A549 (cell line): Measurements from ENCODE around the gene PARD6G. TPM values are rescaled to one million over a fixed set of nuclear protein-coding genes. Genes with fewer than 3 reads are reported as not detected.
"Not testable (repeated sequence)": the region's sequence is repeated elsewhere in the genome, so short reads cannot be mapped to it uniquely, and the experiment has no call there.

Experiments
- ATAC-seq, 2 experiments: fragments of 200-7000 bp in 1 of 2; fragments of >200 bp in 1 of 2; cut with Nextera tagmentation in 1 of 2; cut with Tn5 transposase in 1 of 2; 3 replicates each; pipeline versions ENCODE4 v1.8.0 to v1.9.1; 2018 to 2020; ENCODE audit warnings: mild to moderate bottlenecking in 1 of 2, moderate library complexity in 1 of 2
- CTCF ChIA-PET: fragments of 300-600 bp; sonication (Branson Sonifier 250); formaldehyde crosslinking; extraction: SDS; loops from one replicate; lab custom pipeline; 2021; ENCODE audit warnings: antibody characterized with exemption, inconsistent platforms; lab: Yijun Ruan, JAX
- POLR2A ChIA-PET: fragments of 350-600 bp; formaldehyde crosslinking; extraction: SDS; loops from one replicate; lab custom pipeline; 2021; ENCODE audit warnings: antibody characterized with exemption, inconsistent platforms; lab: Yijun Ruan, JAX
- DNase-seq, 2 experiments: peaks; one replicate each; pipeline versions ENCODE4 v3.0.0 to v3.0.0-alpha.2; 2011 to 2016; ENCODE audit warnings: low read depth in 1 of 2, low spot score in 1 of 2
- FAIRE-seq: peaks from 2 replicates; lab custom pipeline; 2011; peaks lifted over from hg19 to GRCh38; lab: Jason Lieb, UNC
- H3K27ac ChIP-seq, 2 experiments: fragments of >200 bp; sonication (Bioruptor Twin); formaldehyde crosslinking; 3 replicates each; pipeline ENCODE4 v1.5.1; 2016 to 2017
- H3K4me1 ChIP-seq: fragments of >200 bp; sonication (Bioruptor Twin); formaldehyde crosslinking; 3 replicates; pipeline ENCODE4 v1.6.1; 2016
- H3K4me2 ChIP-seq: fragments of >200 bp; sonication (Bioruptor Twin); formaldehyde crosslinking; 3 replicates; pipeline ENCODE4 v1.6.1; 2016
- H3K4me3 ChIP-seq: fragments of >200 bp; sonication (Bioruptor Twin); formaldehyde crosslinking; 3 replicates; pipeline ENCODE4 v1.5.1; 2016
- H3K9me3 ChIP-seq: fragments of >200 bp; sonication (Bioruptor Twin); formaldehyde crosslinking; 3 replicates; pipeline ENCODE4 v1.6.1; 2016
- BHLHE40 ChIP-seq: IDR thresholded peaks from 2 replicates; pipeline ENCODE4 v1.6.1; 2012; ENCODE audit warnings: low read depth, low read length, inconsistent platforms
- CBX8 ChIP-seq: fragments of 200-600 bp; sonication (generic); IDR thresholded peaks from 2 replicates; pipeline ENCODE4 v1.6.1; 2016
- CTCF ChIP-seq: fragments of >200 bp; sonication (Bioruptor Twin); formaldehyde crosslinking; IDR thresholded peaks from 3 replicates; pipeline ENCODE4 v1.5.1; 2016
- EHMT2 ChIP-seq: fragments of 200-600 bp; sonication (generic); IDR thresholded peaks from 2 replicates; pipeline ENCODE4 v1.6.1; 2016; ENCODE audit warnings: antibody characterized with exemption, low read depth, mild to moderate bottlenecking, moderate library complexity
- EP300 ChIP-seq, 2 experiments: fragments of >200 bp; sonication (Bioruptor Twin); formaldehyde crosslinking; IDR thresholded peaks; 2 replicates in 1 of 2; 3 replicates in 1 of 2; pipeline ENCODE4 v1.6.1; 2016 to 2017
- FOSB ChIP-seq: fragments of 250-450 bp; sonication (Bioruptor Pico); IDR thresholded peaks from 2 replicates; pipeline ENCODE4 v1.5.0; 2020; ENCODE audit warnings: mild to moderate bottlenecking, moderate library complexity
- FOXS1 ChIP-seq: fragments of 250-450 bp; sonication (Bioruptor Pico); IDR thresholded peaks from 2 replicates; pipeline ENCODE4 v1.5.0; 2020; ENCODE audit warnings: mild to moderate bottlenecking, moderate library complexity
- HDAC2 ChIP-seq: fragments of 200-600 bp; sonication (generic); IDR thresholded peaks from 2 replicates; pipeline ENCODE4 v1.6.1; 2016
- HES2 ChIP-seq: fragments of >200 bp; sonication (Bioruptor Twin); formaldehyde crosslinking; IDR thresholded peaks from 2 replicates; pipeline ENCODE4 v1.6.1; 2016
- MAFK ChIP-seq: fragments of 450-650 bp; IDR thresholded peaks from 2 replicates; pipeline ENCODE4 v1.6.1; 2014; ENCODE audit not compliant: partially characterized antibody
- MAZ ChIP-seq: fragments of 150-350 bp; IDR thresholded peaks from 2 replicates; pipeline ENCODE4 v1.6.1; 2014; ENCODE audit warnings: antibody characterized with exemption, low read depth, low read length, borderline replicate concordance
- NPAS2 ChIP-seq: fragments of 250-450 bp; sonication (Bioruptor Pico); IDR thresholded peaks from 2 replicates; pipeline ENCODE4 v1.8.0; 2022; ENCODE audit warnings: mild to moderate bottlenecking, moderate library complexity, borderline replicate concordance
- NR3C1 ChIP-seq: fragments of >200 bp; sonication (Bioruptor Twin); formaldehyde crosslinking; IDR thresholded peaks from 3 replicates; pipeline ENCODE4 v1.6.1; 2017
- PHF8 ChIP-seq: fragments of 200-600 bp; sonication (generic); IDR thresholded peaks from 2 replicates; pipeline ENCODE4 v1.6.1; 2016; ENCODE audit warnings: low read depth, mild to moderate bottlenecking, antibody characterized with exemption, moderate library complexity, borderline replicate concordance
- RAD21 ChIP-seq, 2 experiments: fragments of >200 bp in 1 of 2; sonication (Bioruptor Twin) in 1 of 2; formaldehyde crosslinking in 1 of 2; IDR thresholded peaks in 1 of 2; conservative IDR thresholded peaks in 1 of 2; 2 replicates in 1 of 2; 3 replicates in 1 of 2; pipeline ENCODE4 v1.6.1; 2012 to 2018; ENCODE audit warnings: inconsistent platforms in 1 of 2
- RARB ChIP-seq: fragments of 250-450 bp; sonication (Bioruptor Pico); IDR thresholded peaks from 2 replicates; pipeline ENCODE4 v1.8.0; 2021; ENCODE audit warnings: mild to moderate bottlenecking, moderate library complexity
- RFX5 ChIP-seq: fragments of 450-650 bp; IDR thresholded peaks from 2 replicates; pipeline ENCODE4 v1.7.1; 2014; ENCODE audit warnings: antibody characterized with exemption, mild to moderate bottlenecking, moderate library complexity
- SMC3 ChIP-seq: fragments of >200 bp; sonication (Bioruptor Twin); formaldehyde crosslinking; IDR thresholded peaks from 3 replicates; pipeline ENCODE4 v1.6.1; 2018; ENCODE audit warnings: inconsistent platforms
- USF2 ChIP-seq: fragments of 450-650 bp; IDR thresholded peaks from 2 replicates; pipeline ENCODE4 v1.6.1; 2014; ENCODE audit warnings: antibody characterized with exemption
- ZC3H11A ChIP-seq: fragments of 450-650 bp; IDR thresholded peaks from 2 replicates; pipeline ENCODE4 v1.6.1; 2014; ENCODE audit warnings: antibody characterized with exemption, mild to moderate bottlenecking
- ZFP36 ChIP-seq: fragments of 450-650 bp; IDR thresholded peaks from 2 replicates; pipeline ENCODE4 v1.6.1; 2014; ENCODE audit warnings: borderline replicate concordance; ENCODE audit not compliant: partially characterized antibody
- ZSCAN20 ChIP-seq: fragments of 250-450 bp; sonication (Bioruptor Pico); IDR thresholded peaks from 2 replicates; pipeline ENCODE4 v1.8.0; 2022; ENCODE audit warnings: mild to moderate bottlenecking, moderate library complexity
- WGBS: methylation state at CpG from one replicate; pipeline ENCODE4 v1.1.6; 2017; ENCODE audit errors: missing lambda C conversion rate; 5-methylcytosine and 5-hydroxymethylcytosine counted together
- polyA plus RNA-seq, 4 experiments: library from polyadenylated mRNA; depleted of rRNA in 3 of 4; stranded (reverse); fragments of >200 nt; fragmentation: RNase III in 1 of 4; extraction: RNeasy Plus Mini Kit Qiagen cat#74134 plus additional on column Dnase treatment in 1 of 4; gene quantifications; 2 replicates in 3 of 4; 3 replicates in 1 of 4; pipeline ENCODE4 v1.2.3, GENCODE V29; 2011 to 2017
- TF ChIP-seq, protein P1 (sequence below): fragments of >200 bp; sonication (Bioruptor Twin); formaldehyde crosslinking; IDR thresholded peaks from 3 replicates; pipeline ENCODE4 v1.6.1; 2016
- TF ChIP-seq, protein P2 (sequence below): fragments of 200-600 bp; sonication (generic); IDR thresholded peaks from 2 replicates; pipeline ENCODE4 v1.6.1; 2016; ENCODE audit warnings: antibody characterized with exemption, mild to moderate bottlenecking, moderate library complexity

PARD6G gene
- polyA plus RNA-seq, 2 of the 4 experiments (the other 2 are of a cell fraction): 1.6 to 2.3 TPM

GRCh38 chr18:80258640-80259039 lies 11.3 kb upstream of the PARD6G start:
- Histone ChIP-seq H3K27ac (no peak overlapping the region), H3K4me1 (no peaks in the 10 kb centered on the region), H3K4me3 (no peak overlapping the region), H3K9me3 (no peaks in the 10 kb centered on the region), H3K4me2 (no peak overlapping the region)
- 0% methylated on average over 1 of the region's 3 CpGs for WGBS
- no peak for TF ChIP-seq HDAC2
- no peak for TF ChIP-seq RFX5
- no peak for TF ChIP-seq PHF8
- no peak for TF ChIP-seq USF2
- TF ChIP-seq NR3C1: no peak
- TF ChIP-seq BHLHE40: no peak
- no peak for TF ChIP-seq MAFK
- no peak for TF ChIP-seq CBX8
- no peak for TF ChIP-seq ZC3H11A
- TF ChIP-seq FOXS1 (CRISPR knock-in tag): no peak
- TF ChIP-seq MAZ: no peak
- TF ChIP-seq EP300 (IDR thresholded peaks at IDR 0.05): no peak
- no peak for TF ChIP-seq ZSCAN20 (CRISPR knock-in tag)
- no peak for TF ChIP-seq ZFP36
- no peak for DNase-seq
- FAIRE-seq: no peak
- CTCF ChIA-PET: interaction anchor here (0.6 to 3.6 kb wide), 4 partner anchors 55 to 101 kb away, joined by 3 to 20 read pairs (median 6); no protein-coding TSS in a partner anchor
- no peak for ATAC-seq
- POLR2A ChIA-PET: no interaction called here

GRCh38 chr18:80257579-80258543 lies 10.5 kb upstream of the PARD6G start:
- ATAC-seq (peak; percentile 68 to 79; a peak in 5 of 6 replicates), DNase-seq (peak in 1 of 2 experiments; percentile 69)
- POLR2A ChIA-PET, H3K4me3 ChIP-seq, H3K9me3 ChIP-seq, FAIRE-seq, H3K27ac ChIP-seq, H3K4me1 ChIP-seq: not testable (repeated sequence)
- CTCF ChIA-PET: interaction anchor here (0.6 to 4.5 kb wide), 6 partner anchors 11 to 100 kb away, joined by 3 to 25 read pairs (median 4); partner anchors contain the start of gene PARD6G
- TF ChIP-seq RAD21 (conservative IDR thresholded peaks at IDR 0.05 in 1 of 2, IDR thresholded peaks at IDR 0.05 in 1 of 2) (peak; percentile 74 to 82), SMC3 (peak; percentile 82), CTCF (peak; percentile 63)
- 27% methylated on average over 12 of the region's 12 CpGs for WGBS
- 0 out of 3 replicates have a peak overlapping the region, but pooled peaks have one; percentile 20 for H3K4me2 ChIP-seq

GRCh38 chr18:80254971-80255500 lies 7.7 kb upstream of the PARD6G start:
- H3K4me1 ChIP-seq: no peaks in the 10 kb centered on the region
- no peak overlapping the region for H3K4me2 ChIP-seq
- H3K9me3 ChIP-seq: no peaks in the 10 kb centered on the region
- CTCF ChIA-PET: interaction anchor here (1.2 to 4.5 kb wide), 6 partner anchors 23 to 97 kb away, joined by 3 to 25 read pairs (median 6); no protein-coding TSS in a partner anchor
- POLR2A ChIA-PET: no interaction called here
- FAIRE-seq (no peak), ATAC-seq (no peak), DNase-seq (no peak)
- WGBS: 38% methylated on average over 6 of the region's 6 CpGs
- no peak overlapping the region for H3K27ac ChIP-seq
- H3K4me3 ChIP-seq: no peak overlapping the region
- TF ChIP-seq EHMT2 (no peak), PHF8 (no peak), FOSB (no peak), RAD21 (conservative IDR thresholded peaks at IDR 0.05 in 1 of 2, IDR thresholded peaks at IDR 0.05 in 1 of 2) (no peak), RARB (CRISPR knock-in tag) (no peak), HES2 (no peak), MAFK (no peak), NPAS2 (CRISPR knock-in tag) (no peak)
- TF ChIP-seq, protein P1, sequence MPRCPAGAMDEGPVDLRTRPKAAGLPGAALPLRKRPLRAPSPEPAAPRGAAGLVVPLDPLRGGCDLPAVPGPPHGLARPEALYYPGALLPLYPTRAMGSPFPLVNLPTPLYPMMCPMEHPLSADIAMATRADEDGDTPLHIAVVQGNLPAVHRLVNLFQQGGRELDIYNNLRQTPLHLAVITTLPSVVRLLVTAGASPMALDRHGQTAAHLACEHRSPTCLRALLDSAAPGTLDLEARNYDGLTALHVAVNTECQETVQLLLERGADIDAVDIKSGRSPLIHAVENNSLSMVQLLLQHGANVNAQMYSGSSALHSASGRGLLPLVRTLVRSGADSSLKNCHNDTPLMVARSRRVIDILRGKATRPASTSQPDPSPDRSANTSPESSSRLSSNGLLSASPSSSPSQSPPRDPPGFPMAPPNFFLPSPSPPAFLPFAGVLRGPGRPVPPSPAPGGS: no peak
- TF ChIP-seq, protein P2, sequence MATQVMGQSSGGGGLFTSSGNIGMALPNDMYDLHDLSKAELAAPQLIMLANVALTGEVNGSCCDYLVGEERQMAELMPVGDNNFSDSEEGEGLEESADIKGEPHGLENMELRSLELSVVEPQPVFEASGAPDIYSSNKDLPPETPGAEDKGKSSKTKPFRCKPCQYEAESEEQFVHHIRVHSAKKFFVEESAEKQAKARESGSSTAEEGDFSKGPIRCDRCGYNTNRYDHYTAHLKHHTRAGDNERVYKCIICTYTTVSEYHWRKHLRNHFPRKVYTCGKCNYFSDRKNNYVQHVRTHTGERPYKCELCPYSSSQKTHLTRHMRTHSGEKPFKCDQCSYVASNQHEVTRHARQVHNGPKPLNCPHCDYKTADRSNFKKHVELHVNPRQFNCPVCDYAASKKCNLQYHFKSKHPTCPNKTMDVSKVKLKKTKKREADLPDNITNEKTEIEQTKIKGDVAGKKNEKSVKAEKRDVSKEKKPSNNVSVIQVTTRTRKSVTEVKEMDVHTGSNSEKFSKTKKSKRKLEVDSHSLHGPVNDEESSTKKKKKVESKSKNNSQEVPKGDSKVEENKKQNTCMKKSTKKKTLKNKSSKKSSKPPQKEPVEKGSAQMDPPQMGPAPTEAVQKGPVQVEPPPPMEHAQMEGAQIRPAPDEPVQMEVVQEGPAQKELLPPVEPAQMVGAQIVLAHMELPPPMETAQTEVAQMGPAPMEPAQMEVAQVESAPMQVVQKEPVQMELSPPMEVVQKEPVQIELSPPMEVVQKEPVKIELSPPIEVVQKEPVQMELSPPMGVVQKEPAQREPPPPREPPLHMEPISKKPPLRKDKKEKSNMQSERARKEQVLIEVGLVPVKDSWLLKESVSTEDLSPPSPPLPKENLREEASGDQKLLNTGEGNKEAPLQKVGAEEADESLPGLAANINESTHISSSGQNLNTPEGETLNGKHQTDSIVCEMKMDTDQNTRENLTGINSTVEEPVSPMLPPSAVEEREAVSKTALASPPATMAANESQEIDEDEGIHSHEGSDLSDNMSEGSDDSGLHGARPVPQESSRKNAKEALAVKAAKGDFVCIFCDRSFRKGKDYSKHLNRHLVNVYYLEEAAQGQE: no peak
